ENCODE data around the gene CSNK2A3.

CSNK2A3 gene

GRCh38 chr11:11332141-11332710 lies 20.8 kb downstream of the CSNK2A3 start:
- TF ChIP-seq SIN3A (IDR thresholded peaks at IDR 0.05; ENCODE audit: borderline replicate concordance, insufficient read depth, low read length) (no peak), REST (IDR thresholded peaks at IDR 0.05; ENCODE audit: insufficient read depth in 1 of 2, low read depth in 2 of 2, low read length in 2 of 2) (no peak), FOXP2 (optimal IDR thresholded peaks at IDR 0.05; ENCODE audit: borderline replicate concordance, extremely low read depth, extremely low read length, insufficient read depth) (no peak), TAF1 (IDR thresholded peaks at IDR 0.05; ENCODE audit: borderline replicate concordance, insufficient read depth, low read length) (no peak)

- TF ChIP-seq TAF1 (IDR thresholded peaks at IDR 0.05; ENCODE audit: borderline replicate concordance, insufficient read depth, low read length), result no peak
- no peak for TF ChIP-seq POLR2AphosphoS5 (IDR thresholded peaks at IDR 0.05; ENCODE audit: low read depth, low read length)
- no peak for TF ChIP-seq SIN3A (IDR thresholded peaks at IDR 0.05; ENCODE audit: borderline replicate concordance, insufficient read depth, low read length)
These were observed 23.8 kb downstream of the CSNK2A3 start for GRCh38 chr11:11329062-11329806.

GRCh38 chr11:11324090-11324489 lies 29.0 kb downstream of the CSNK2A3 start:
- TF ChIP-seq SIN3A (IDR thresholded peaks at IDR 0.05; ENCODE audit: borderline replicate concordance, insufficient read depth, low read length) (no peak), POLR2AphosphoS5 (IDR thresholded peaks at IDR 0.05; ENCODE audit: low read depth, low read length) (no peak), REST (IDR thresholded peaks at IDR 0.05; ENCODE audit: insufficient read depth in 1 of 2, low read depth in 2 of 2, low read length in 2 of 2) (no peak), FOXP2 (optimal IDR thresholded peaks at IDR 0.05; ENCODE audit: borderline replicate concordance, extremely low read depth, extremely low read length, insufficient read depth) (no peak), TAF1 (IDR thresholded peaks at IDR 0.05; ENCODE audit: borderline replicate concordance, insufficient read depth, low read length) (no peak)

- no peak for TF ChIP-seq TAF1 (IDR thresholded peaks at IDR 0.05; ENCODE audit: borderline replicate concordance, insufficient read depth, low read length)
- no peak for TF ChIP-seq SIN3A (IDR thresholded peaks at IDR 0.05; ENCODE audit: borderline replicate concordance, insufficient read depth, low read length)
- no peak for TF ChIP-seq FOXP2 (optimal IDR thresholded peaks at IDR 0.05; ENCODE audit: borderline replicate concordance, extremely low read depth, extremely low read length, insufficient read depth)
- TF ChIP-seq POLR2AphosphoS5 (IDR thresholded peaks at IDR 0.05; ENCODE audit: low read depth, low read length), result no peak
- TF ChIP-seq REST (IDR thresholded peaks at IDR 0.05; ENCODE audit: insufficient read depth in 1 of 2, low read depth in 2 of 2, low read length in 2 of 2), result no peak
These were observed 30.9 kb downstream of the CSNK2A3 start for GRCh38 chr11:11322101-11322500.

- TF ChIP-seq POLR2AphosphoS5 (IDR thresholded peaks at IDR 0.05; ENCODE audit: low read depth, low read length) (no peak), SIN3A (IDR thresholded peaks at IDR 0.05; ENCODE audit: borderline replicate concordance, insufficient read depth, low read length) (no peak), TAF1 (IDR thresholded peaks at IDR 0.05; ENCODE audit: borderline replicate concordance, insufficient read depth, low read length) (no peak), FOXP2 (optimal IDR thresholded peaks at IDR 0.05; ENCODE audit: borderline replicate concordance, extremely low read depth, extremely low read length, insufficient read depth) (no peak), REST (IDR thresholded peaks at IDR 0.05; ENCODE audit: insufficient read depth in 1 of 2, low read depth in 2 of 2, low read length in 2 of 2) (no peak)
These were observed 32.2 kb downstream of the CSNK2A3 start for GRCh38 chr11:11320825-11321224.
